ENCODE measurements around the gene CHAF1B.

Gene CHAF1B

DNA sequence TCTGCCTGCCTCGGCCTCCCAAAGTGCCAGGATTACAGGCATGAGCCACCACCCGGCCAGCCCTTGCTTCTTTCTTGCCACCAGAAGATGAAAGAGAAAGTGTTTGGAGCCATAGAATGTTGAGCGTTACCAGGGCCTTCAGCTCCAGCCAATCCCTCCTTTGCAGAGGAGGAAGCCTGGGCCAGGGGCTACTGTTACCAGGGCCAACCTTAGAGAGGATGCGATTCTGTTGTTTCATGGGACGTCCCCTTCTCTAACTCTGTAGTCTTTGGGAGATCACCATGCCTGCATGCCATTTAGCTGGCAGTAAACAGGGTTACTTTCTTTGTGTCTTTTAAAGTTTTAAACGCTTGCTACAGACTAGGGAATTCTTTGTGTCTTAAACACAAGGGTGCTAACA, 49.0 kb downstream of the CHAF1B start:
- Histone ChIP-seq H4K20me1 (ENCODE audit: insufficient read depth, low read length) (no peaks in the 10 kb centered on the region), H3K36me3 (replicated peaks; ENCODE audit: low read depth, low read length) (no peaks in the 10 kb centered on the region), H3K27ac (ENCODE audit: low read length) (peak overlapping the region; percentile 59), H3K9ac (ENCODE audit: low read length) (no peak overlapping the region), H3K9me3 (ENCODE audit: insufficient read depth, low read length) (no peaks in the 10 kb centered on the region), H3K27me3 (ENCODE audit: low read depth, low read length) (no peaks in the 10 kb centered on the region), H3K79me2 (ENCODE audit: low read length) (no peaks in the 10 kb centered on the region), H3K4me3 (ENCODE audit: low read length) (no peak overlapping the region), H3K4me1 (ENCODE audit: low read length) (peaks cover 53% of the 10 kb centered on the region), H3K4me2 (ENCODE audit: low read length) (peak overlapping the region; percentile 50), H2AFZ (ENCODE audit: low read depth, low read length) (peak overlapping the region; percentile 69; the same call in 1 of the 2 replicates)
- TF ChIP-seq, protein P1, sequence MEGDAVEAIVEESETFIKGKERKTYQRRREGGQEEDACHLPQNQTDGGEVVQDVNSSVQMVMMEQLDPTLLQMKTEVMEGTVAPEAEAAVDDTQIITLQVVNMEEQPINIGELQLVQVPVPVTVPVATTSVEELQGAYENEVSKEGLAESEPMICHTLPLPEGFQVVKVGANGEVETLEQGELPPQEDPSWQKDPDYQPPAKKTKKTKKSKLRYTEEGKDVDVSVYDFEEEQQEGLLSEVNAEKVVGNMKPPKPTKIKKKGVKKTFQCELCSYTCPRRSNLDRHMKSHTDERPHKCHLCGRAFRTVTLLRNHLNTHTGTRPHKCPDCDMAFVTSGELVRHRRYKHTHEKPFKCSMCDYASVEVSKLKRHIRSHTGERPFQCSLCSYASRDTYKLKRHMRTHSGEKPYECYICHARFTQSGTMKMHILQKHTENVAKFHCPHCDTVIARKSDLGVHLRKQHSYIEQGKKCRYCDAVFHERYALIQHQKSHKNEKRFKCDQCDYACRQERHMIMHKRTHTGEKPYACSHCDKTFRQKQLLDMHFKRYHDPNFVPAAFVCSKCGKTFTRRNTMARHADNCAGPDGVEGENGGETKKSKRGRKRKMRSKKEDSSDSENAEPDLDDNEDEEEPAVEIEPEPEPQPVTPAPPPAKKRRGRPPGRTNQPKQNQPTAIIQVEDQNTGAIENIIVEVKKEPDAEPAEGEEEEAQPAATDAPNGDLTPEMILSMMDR (IDR thresholded peaks at IDR 0.05; ENCODE audit: low read depth, low read length) = no peak
- TF ChIP-seq EZH2phosphoT487 (IDR thresholded peaks at IDR 0.05; ENCODE audit: low read depth) = no peak

- Histone ChIP-seq H3K4me3 (ENCODE audit: low read length) (no peak overlapping the region), H3K79me2 (ENCODE audit: low read length) (no peaks in the 10 kb centered on the region), H2AFZ (ENCODE audit: low read depth, low read length) (no peak overlapping the region), H3K4me1 (ENCODE audit: low read length) (peaks cover 31% of the 10 kb centered on the region), H3K9me3 (ENCODE audit: insufficient read depth, low read length) (no peaks in the 10 kb centered on the region), H4K20me1 (ENCODE audit: insufficient read depth, low read length) (no peaks in the 10 kb centered on the region), H3K4me2 (ENCODE audit: low read length) (no peak overlapping the region), H3K36me3 (replicated peaks; ENCODE audit: low read depth, low read length) (no peaks in the 10 kb centered on the region), H3K27me3 (ENCODE audit: low read depth, low read length) (no peaks in the 10 kb centered on the region), H3K9ac (ENCODE audit: low read length) (no peak overlapping the region), H3K27ac (ENCODE audit: low read length) (no peak overlapping the region)
- TF ChIP-seq, protein P1 (IDR thresholded peaks at IDR 0.05; ENCODE audit: low read depth, low read length) = no peak
- no peak for TF ChIP-seq EZH2phosphoT487 (IDR thresholded peaks at IDR 0.05; ENCODE audit: low read depth)
Measured at GRCh38 chr21:36436829-36437744, 51.9 kb downstream of the CHAF1B start.

GRCh38 chr21:36437745-36438128, 52.5 kb downstream of the CHAF1B start:
- no peak overlapping the region for H3K9ac ChIP-seq (ENCODE audit: low read length)
- H3K27ac ChIP-seq (ENCODE audit: low read length) = no peak overlapping the region
- H3K4me3 ChIP-seq (ENCODE audit: low read length) = no peak overlapping the region
- no peaks in the 10 kb centered on the region for H3K9me3 ChIP-seq (ENCODE audit: insufficient read depth, low read length)
- H4K20me1 ChIP-seq (ENCODE audit: insufficient read depth, low read length) = no peaks in the 10 kb centered on the region
- no peaks in the 10 kb centered on the region for H3K36me3 ChIP-seq (replicated peaks; ENCODE audit: low read depth, low read length)
- peaks cover 28% of the 10 kb centered on the region for H3K4me1 ChIP-seq (ENCODE audit: low read length)
- no peak overlapping the region for H2AFZ ChIP-seq (ENCODE audit: low read depth, low read length)
- no peaks in the 10 kb centered on the region for H3K79me2 ChIP-seq (ENCODE audit: low read length)
- no peaks in the 10 kb centered on the region for H3K27me3 ChIP-seq (ENCODE audit: low read depth, low read length)
- TF ChIP-seq, protein P1 (IDR thresholded peaks at IDR 0.05; ENCODE audit: low read depth, low read length) = no peak
- TF ChIP-seq EZH2phosphoT487 (IDR thresholded peaks at IDR 0.05; ENCODE audit: low read depth) = no peak
- no peak overlapping the region for H3K4me2 ChIP-seq (ENCODE audit: low read length)

DNA sequence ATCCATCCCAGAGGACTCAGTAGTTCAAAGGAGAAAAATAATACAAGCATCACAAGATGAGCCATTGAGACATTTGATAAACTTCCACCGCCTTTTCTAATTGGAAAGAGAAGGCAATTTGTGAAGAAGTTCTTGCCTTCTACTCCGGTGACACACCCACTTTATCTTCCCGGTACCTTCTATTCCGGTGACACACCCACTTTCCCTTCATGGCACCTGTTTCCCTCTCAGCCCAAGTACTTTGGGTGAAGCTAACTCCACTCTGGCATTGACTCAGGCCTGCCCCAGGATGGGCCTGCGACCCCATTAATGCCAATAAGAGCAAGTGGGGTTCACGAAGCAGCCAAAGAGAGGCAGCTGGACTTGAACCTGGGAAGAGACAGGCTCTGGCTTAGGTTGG, 56.5 kb downstream of the CHAF1B start:
- Histone ChIP-seq H3K4me3 (ENCODE audit: low read length) (no peak overlapping the region), H4K20me1 (ENCODE audit: insufficient read depth, low read length) (no peaks in the 10 kb centered on the region), H3K79me2 (ENCODE audit: low read length) (no peaks in the 10 kb centered on the region), H3K4me1 (ENCODE audit: low read length) (peaks cover 6% of the 10 kb centered on the region), H3K4me2 (ENCODE audit: low read length) (no peak overlapping the region), H3K27me3 (ENCODE audit: low read depth, low read length) (no peaks in the 10 kb centered on the region), H3K9ac (ENCODE audit: low read length) (no peak overlapping the region), H2AFZ (ENCODE audit: low read depth, low read length) (no peak overlapping the region), H3K27ac (ENCODE audit: low read length) (no peak overlapping the region), H3K36me3 (replicated peaks; ENCODE audit: low read depth, low read length) (no peaks in the 10 kb centered on the region), H3K9me3 (ENCODE audit: insufficient read depth, low read length) (no peaks in the 10 kb centered on the region)
- TF ChIP-seq EZH2phosphoT487 (IDR thresholded peaks at IDR 0.05; ENCODE audit: low read depth) = no peak
- TF ChIP-seq, protein P1 (IDR thresholded peaks at IDR 0.05; ENCODE audit: low read depth, low read length) = no peak

All from OCI-LY3 (cell line).